Measurements from ENCODE around the gene VPS13A.
"Not testable (repeated sequence)": the region's sequence is repeated elsewhere in the genome, so short reads cannot be mapped to it uniquely, and the experiment has no call there.

The VPS13A gene

GRCh38 chr9:77305622-77306400, 128.5 kb downstream of the VPS13A start:
- DNase-seq, result no peak

- no peak for DNase-seq
Measured at GRCh38 chr9:77307166-77307565, 129.8 kb downstream of the VPS13A start.

GRCh38 chr9:77316058-77316457, 138.7 kb downstream of the VPS13A start:
- DNase-seq, result no peak

- DNase-seq, result no peak
Measured at GRCh38 chr9:77325058-77325457, 147.7 kb downstream of the VPS13A start.

GRCh38 chr9:77328102-77328501, 150.8 kb downstream of the VPS13A start:
- no peak for DNase-seq

- no peak for DNase-seq
Measured at GRCh38 chr9:77370064-77370463, 192.7 kb downstream of the VPS13A start.

GRCh38 chr9:77374266-77374665, 196.9 kb downstream of the VPS13A start:
- DNase-seq, result no peak

GRCh38 chr9:77375956-77376532, 198.7 kb downstream of the VPS13A start:
- DNase-seq, result peak; percentile 41 to 83

GRCh38 chr9:77384406-77384805, 207.1 kb downstream of the VPS13A start:
- DNase-seq, result no peak

- DNase-seq, result no peak
Measured at GRCh38 chr9:77386187-77386586, 208.9 kb downstream of the VPS13A start.

- DNase-seq, result no peak
Measured at GRCh38 chr9:77391834-77392233, 214.5 kb downstream of the VPS13A start.

GRCh38 chr9:77392328-77392727, 215.0 kb downstream of the VPS13A start:
- DNase-seq, result no peak

- DNase-seq, result not testable (repeated sequence)
Measured at GRCh38 chr9:77398581-77398980, 221.2 kb downstream of the VPS13A start.

- DNase-seq, result no peak
Measured at GRCh38 chr9:77399964-77400363, 222.6 kb downstream of the VPS13A start.

GRCh38 chr9:77402286-77402685, 225.0 kb downstream of the VPS13A start:
- DNase-seq, result no peak

GRCh38 chr9:77403239-77403638, 225.9 kb downstream of the VPS13A start:
- DNase-seq, result no peak

GRCh38 chr9:77408521-77408920, 231.2 kb downstream of the VPS13A start:
- DNase-seq, result not testable (repeated sequence)

- DNase-seq, result no peak
Measured at GRCh38 chr9:77417566-77417965, 240.2 kb downstream of the VPS13A start.

GRCh38 chr9:77418226-77418625, 240.9 kb downstream of the VPS13A start:
- no peak for DNase-seq

- no peak for DNase-seq
Measured at GRCh38 chr9:77420641-77421040, 243.3 kb downstream of the VPS13A start.

- no peak for DNase-seq
Measured at GRCh38 chr9:77421506-77422265, 244.4 kb downstream of the VPS13A start.

- no peak for DNase-seq
Measured at GRCh38 chr9:77422969-77423368, 245.6 kb downstream of the VPS13A start.

- no peak for DNase-seq
Measured at GRCh38 chr9:77423841-77424240, 246.5 kb downstream of the VPS13A start.

- no peak for DNase-seq
Measured at GRCh38 chr9:77424993-77425392, 247.7 kb downstream of the VPS13A start.
